Osteocyte (in vitro differentiated cells): Measurements from ENCODE around the gene SEMA3E. TPM values are rescaled to one million over a fixed set of nuclear protein-coding genes. Genes with fewer than 3 reads are reported as not detected.
"Not testable (repeated sequence)": the region's sequence is repeated elsewhere in the genome, so short reads cannot be mapped to it uniquely, and the experiment has no call there.

ENCODE experiments used
- DNase-seq: peaks from one replicate; pipeline ENCODE4 v3.0.0; 2021; ENCODE audit warnings: mixed read lengths; ENCODE audit not compliant: unreplicated experiment; ENCODE audit errors: extremely low spot score
- H3K27ac Mint-ChIP-seq: one replicate; pipeline ENCODE4 v1.8.0; 2021; ENCODE audit warnings: mild to moderate bottlenecking, mixed read lengths; ENCODE audit not compliant: unreplicated experiment
- H3K27me3 Mint-ChIP-seq: one replicate; pipeline ENCODE4 v1.8.0; 2021; ENCODE audit warnings: mixed read lengths; ENCODE audit not compliant: unreplicated experiment
- H3K36me3 Mint-ChIP-seq: one replicate; pipeline ENCODE4 v1.8.0; 2021; ENCODE audit warnings: mixed read lengths; ENCODE audit not compliant: unreplicated experiment
- H3K4me1 Mint-ChIP-seq: one replicate; pipeline ENCODE4 v1.8.0; 2021; ENCODE audit warnings: mixed read lengths; ENCODE audit not compliant: unreplicated experiment
- H3K4me3 Mint-ChIP-seq: one replicate; pipeline ENCODE4 v1.8.0; 2021; ENCODE audit warnings: mild to moderate bottlenecking, moderate library complexity, mixed read lengths; ENCODE audit not compliant: unreplicated experiment
- H3K9me3 Mint-ChIP-seq: one replicate; pipeline ENCODE4 v1.8.0; 2021; ENCODE audit warnings: mixed read lengths; ENCODE audit not compliant: unreplicated experiment
- CTCF ChIP-seq: fragments of 200-600 bp; sonication (generic); IDR thresholded peaks from 2 replicates; pipeline ENCODE4 v1.5.0; 2021; ENCODE audit warnings: antibody characterized with exemption, mild to moderate bottlenecking, moderate library complexity
- total RNA-seq: library from RNA; stranded (reverse); gene quantifications from 2 replicates; pipeline ENCODE4 v1.2.1, GENCODE V29; 2021

Gene SEMA3E
- total RNA-seq, 1 donor from 2014 or later = 1.6 TPM

- H3K36me3 Mint-ChIP-seq = no peaks in the 10 kb centered on the region
- no peaks in the 10 kb centered on the region for H3K9me3 Mint-ChIP-seq
- no peak for TF ChIP-seq CTCF
- DNase-seq = no peak
- no peaks in the 10 kb centered on the region for H3K27me3 Mint-ChIP-seq
- no peak overlapping the region for H3K27ac Mint-ChIP-seq
- H3K4me3 Mint-ChIP-seq = no peak overlapping the region
- H3K4me1 Mint-ChIP-seq = peaks cover under 1% of the 10 kb centered on the region
Measured at GRCh38 chr7:83574616-83575015, 74.3 kb downstream of the SEMA3E start.

GRCh38 chr7:83562960-83563359 lies 86.0 kb downstream of the SEMA3E start:
- no peaks in the 10 kb centered on the region for H3K9me3 Mint-ChIP-seq
- H3K4me3 Mint-ChIP-seq = no peak overlapping the region
- no peak for TF ChIP-seq CTCF
- no peak for DNase-seq
- H3K27ac Mint-ChIP-seq = no peak overlapping the region
- H3K36me3 Mint-ChIP-seq = no peaks in the 10 kb centered on the region
- no peaks in the 10 kb centered on the region for H3K4me1 Mint-ChIP-seq
- no peaks in the 10 kb centered on the region for H3K27me3 Mint-ChIP-seq

- DNase-seq = no peak
- H3K36me3 Mint-ChIP-seq = no peaks in the 10 kb centered on the region
- H3K4me3 Mint-ChIP-seq = no peak overlapping the region
- H3K27ac Mint-ChIP-seq = no peak overlapping the region
- H3K27me3 Mint-ChIP-seq = no peaks in the 10 kb centered on the region
- H3K9me3 Mint-ChIP-seq = no peaks in the 10 kb centered on the region
- TF ChIP-seq CTCF = no peak
- H3K4me1 Mint-ChIP-seq = no peaks in the 10 kb centered on the region
Measured at GRCh38 chr7:83562289-83562688, 86.7 kb downstream of the SEMA3E start.

- Mint-ChIP-seq H3K36me3 (no peaks in the 10 kb centered on the region), H3K27me3 (no peaks in the 10 kb centered on the region), H3K4me3 (no peak overlapping the region), H3K4me1 (no peaks in the 10 kb centered on the region), H3K27ac (no peak overlapping the region), H3K9me3 (no peaks in the 10 kb centered on the region)
- no peak for DNase-seq
- TF ChIP-seq CTCF = no peak
Measured at GRCh38 chr7:83559887-83560286, 89.1 kb downstream of the SEMA3E start.

- H3K4me3 Mint-ChIP-seq, H3K36me3 Mint-ChIP-seq, DNase-seq, H3K27me3 Mint-ChIP-seq, H3K27ac Mint-ChIP-seq: not testable (repeated sequence)
- Mint-ChIP-seq H3K9me3 (peaks cover 13% of the 10 kb centered on the region), H3K4me1 (peaks cover 24% of the 10 kb centered on the region)
Measured at GRCh38 chr7:83552556-83552955, 96.4 kb downstream of the SEMA3E start.

- Mint-ChIP-seq H3K27me3 (no peaks in the 10 kb centered on the region), H3K36me3 (peaks cover 3% of the 10 kb centered on the region), H3K4me3 (no peak overlapping the region), H3K27ac (no peak overlapping the region), H3K9me3 (peaks cover 13% of the 10 kb centered on the region), H3K4me1 (peaks cover 24% of the 10 kb centered on the region)
- TF ChIP-seq CTCF = no peak
- DNase-seq = no peak
Measured at GRCh38 chr7:83550100-83550499, 98.8 kb downstream of the SEMA3E start.
